Esophagus (tissue), 2 donors: ENCODE results near the gene MARCHF3. TPM values are rescaled to one million over a fixed set of nuclear protein-coding genes. Genes with fewer than 3 reads are reported as not detected.
"Not testable (repeated sequence)": the region's sequence is repeated elsewhere in the genome, so short reads cannot be mapped to it uniquely, and the experiment has no call there.

Source experiments
- H3K27ac ChIP-seq, 2 donors: one replicate each; pipeline ENCODE4 v1.5.1; 2013; ENCODE audit warnings: low read depth in 2 of 2, mild to moderate bottlenecking in 2 of 2, inconsistent platforms in 1 of 2, low read length in 1 of 2, moderate library complexity in 1 of 2
- H3K27me3 ChIP-seq, 2 donors: one replicate each; pipeline ENCODE4 v1.6.1; 2013; ENCODE audit warnings: low read length in 2 of 2, control low read depth in 1 of 2, mild to moderate bottlenecking in 1 of 2; ENCODE audit not compliant: insufficient read depth in 2 of 2, control insufficient read depth in 1 of 2
- H3K36me3 ChIP-seq, 2 donors: one replicate each; pipeline ENCODE4 v1.6.1; 2013; ENCODE audit warnings: low read length in 1 of 2; ENCODE audit not compliant: control insufficient read depth in 2 of 2, insufficient read depth in 2 of 2
- H3K4me1 ChIP-seq, 2 donors: one replicate each; pipeline ENCODE4 v1.6.1; 2013; ENCODE audit warnings: low read length in 1 of 2; ENCODE audit not compliant: control insufficient read depth in 2 of 2, insufficient read depth in 2 of 2
- H3K4me3 ChIP-seq, 2 donors: one replicate each; pipeline ENCODE4 v1.5.1; 2013; ENCODE audit warnings: low read length in 2 of 2, mild to moderate bottlenecking in 2 of 2, low read depth in 1 of 2, moderate library complexity in 1 of 2
- H3K9me3 ChIP-seq, 2 donors: one replicate each; pipeline ENCODE4 v1.6.1; 2013; ENCODE audit warnings: mild to moderate bottlenecking in 2 of 2, low read depth in 1 of 2, low read length in 1 of 2, moderate library complexity in 1 of 2; ENCODE audit not compliant: control insufficient read depth in 2 of 2, insufficient read depth in 1 of 2
- WGBS, 2 donors: extraction: QIAGEN DNeasy Blood & Tissue Kit; methylation state at CpG; one replicate each; pipeline ENCODE4 v1.1.7; 2013; 5-methylcytosine and 5-hydroxymethylcytosine counted together
- polyA plus RNA-seq, 2 donors: library from polyadenylated mRNA; stranded (reverse); fragments of 200-250 nt; gene quantifications; one replicate each; pipeline ENCODE4 v1.2.3, GENCODE V29; 2013
- donor health status: healthy with polysubstance abuse.
- donor health status: Bipolar disorder and iron deficiency.

Gene MARCHF3
- polyA plus RNA-seq, 2 donors = 1.5 to 2.4 TPM

GRCh38 chr5:126953640-126954039, 76.7 kb downstream of the MARCHF3 start:
- Histone ChIP-seq H3K36me3 (no peaks in the 10 kb centered on the region), H3K27ac (no peak overlapping the region), H3K4me1 (no peaks in the 10 kb centered on the region), H3K27me3 (no peaks in the 10 kb centered on the region), H3K4me3 (no peak overlapping the region), H3K9me3 (no peaks in the 10 kb centered on the region)
- 84 to 95% methylated on average over 2 of the region's 2 CpGs for WGBS, 2 donors

GRCh38 chr5:126949475-126949874, 80.9 kb downstream of the MARCHF3 start:
- Histone ChIP-seq H3K27ac (no peak overlapping the region), H3K4me1 (no peaks in the 10 kb centered on the region), H3K27me3 (no peaks in the 10 kb centered on the region), H3K36me3 (no peaks in the 10 kb centered on the region), H3K4me3 (no peak overlapping the region), H3K9me3 (no peaks in the 10 kb centered on the region)
- WGBS, 2 donors = 83 to 86% methylated on average over 2 of the region's 2 CpGs

- H3K9me3 ChIP-seq = no peaks in the 10 kb centered on the region
Measured at GRCh38 chr5:126948453-126948852, 81.9 kb downstream of the MARCHF3 start.

GRCh38 chr5:126948011-126948355, 82.4 kb downstream of the MARCHF3 start:
- Histone ChIP-seq H3K4me3 (no peak overlapping the region), H3K4me1 (no peaks in the 10 kb centered on the region), H3K27ac (no peak overlapping the region), H3K9me3 (no peaks in the 10 kb centered on the region), H3K27me3 (no peaks in the 10 kb centered on the region), H3K36me3 (no peaks in the 10 kb centered on the region)
- WGBS, 2 donors = 89 to 90% methylated on average over 3 of the region's 3 CpGs

More at GRCh38 chr5:126948453-126948852, 81.9 kb downstream of the MARCHF3 start:
- Histone ChIP-seq H3K27me3 (no peaks in the 10 kb centered on the region), H3K4me3 (no peak overlapping the region), H3K4me1 (no peaks in the 10 kb centered on the region), H3K36me3 (no peaks in the 10 kb centered on the region), H3K27ac (no peak overlapping the region)
- 95 to 96% methylated on average over 6 of the region's 6 CpGs for WGBS, 2 donors

- Histone ChIP-seq H3K36me3 (no peaks in the 10 kb centered on the region), H3K27ac (no peak overlapping the region), H3K27me3 (no peaks in the 10 kb centered on the region), H3K4me3 (no peak overlapping the region), H3K9me3 (no peaks in the 10 kb centered on the region), H3K4me1 (no peaks in the 10 kb centered on the region)
- whole genome bisulfite sequencing, 2 donors = 44 to 52% methylated on average over 5 of the region's 5 CpGs
Measured at GRCh38 chr5:126947146-126948010, 83.0 kb downstream of the MARCHF3 start.

GRCh38 chr5:126942908-126943307, 87.5 kb downstream of the MARCHF3 start:
- H3K4me3 ChIP-seq, H3K9me3 ChIP-seq, H3K4me1 ChIP-seq, H3K27me3 ChIP-seq, H3K27ac ChIP-seq, H3K36me3 ChIP-seq: not testable (repeated sequence)
- 93 to 98% methylated on average over 4 of the region's 4 CpGs for WGBS, 2 donors

- no peaks in the 10 kb centered on the region for H3K9me3 ChIP-seq
- no peak overlapping the region for H3K27ac ChIP-seq
- no peak overlapping the region for H3K4me3 ChIP-seq
- H3K36me3 ChIP-seq = no peaks in the 10 kb centered on the region
- H3K27me3 ChIP-seq = no peaks in the 10 kb centered on the region
- no peaks in the 10 kb centered on the region for H3K4me1 ChIP-seq
- 87 to 92% methylated on average over 1 of the region's 1 CpG for WGBS, 2 donors
Measured at GRCh38 chr5:126941403-126941802, 89.0 kb downstream of the MARCHF3 start.

- Histone ChIP-seq H3K27ac (no peak overlapping the region), H3K36me3 (no peaks in the 10 kb centered on the region), H3K27me3 (no peaks in the 10 kb centered on the region), H3K9me3 (no peaks in the 10 kb centered on the region), H3K4me1 (no peaks in the 10 kb centered on the region), H3K4me3 (no peak overlapping the region)
- WGBS, 2 donors = 82 to 84% methylated on average over 5 of the region's 5 CpGs
Measured at GRCh38 chr5:126939887-126940286, 90.5 kb downstream of the MARCHF3 start.

GRCh38 chr5:126938466-126938865, 91.9 kb downstream of the MARCHF3 start:
- H3K4me3 ChIP-seq = no peak overlapping the region
- H3K36me3 ChIP-seq = no peaks in the 10 kb centered on the region
- no peaks in the 10 kb centered on the region for H3K4me1 ChIP-seq
- no peaks in the 10 kb centered on the region for H3K9me3 ChIP-seq
- no peaks in the 10 kb centered on the region for H3K27me3 ChIP-seq
- no peak overlapping the region for H3K27ac ChIP-seq

GRCh38 chr5:126937771-126938170, 92.6 kb downstream of the MARCHF3 start:
- Histone ChIP-seq H3K36me3 (no peaks in the 10 kb centered on the region), H3K4me3 (no peak overlapping the region), H3K27me3 (no peaks in the 10 kb centered on the region), H3K9me3 (no peaks in the 10 kb centered on the region), H3K4me1 (no peaks in the 10 kb centered on the region), H3K27ac (no peak overlapping the region)
- 84 to 85% methylated on average over 2 of the region's 2 CpGs for WGBS, 2 donors
